NCI-H187 treated with DMSO at 0.1 percent for 48 hours (cell line): ENCODE measurements around the gene SLC26A1.
"Not testable (repeated sequence)": the region's sequence is repeated elsewhere in the genome, so short reads cannot be mapped to it uniquely, and the experiment has no call there.

Experiments
- DNase-seq: peaks from one replicate; lab custom pipeline; 2025; lab: John Stamatoyannopoulos, UW

SLC26A1 gene

DNA sequence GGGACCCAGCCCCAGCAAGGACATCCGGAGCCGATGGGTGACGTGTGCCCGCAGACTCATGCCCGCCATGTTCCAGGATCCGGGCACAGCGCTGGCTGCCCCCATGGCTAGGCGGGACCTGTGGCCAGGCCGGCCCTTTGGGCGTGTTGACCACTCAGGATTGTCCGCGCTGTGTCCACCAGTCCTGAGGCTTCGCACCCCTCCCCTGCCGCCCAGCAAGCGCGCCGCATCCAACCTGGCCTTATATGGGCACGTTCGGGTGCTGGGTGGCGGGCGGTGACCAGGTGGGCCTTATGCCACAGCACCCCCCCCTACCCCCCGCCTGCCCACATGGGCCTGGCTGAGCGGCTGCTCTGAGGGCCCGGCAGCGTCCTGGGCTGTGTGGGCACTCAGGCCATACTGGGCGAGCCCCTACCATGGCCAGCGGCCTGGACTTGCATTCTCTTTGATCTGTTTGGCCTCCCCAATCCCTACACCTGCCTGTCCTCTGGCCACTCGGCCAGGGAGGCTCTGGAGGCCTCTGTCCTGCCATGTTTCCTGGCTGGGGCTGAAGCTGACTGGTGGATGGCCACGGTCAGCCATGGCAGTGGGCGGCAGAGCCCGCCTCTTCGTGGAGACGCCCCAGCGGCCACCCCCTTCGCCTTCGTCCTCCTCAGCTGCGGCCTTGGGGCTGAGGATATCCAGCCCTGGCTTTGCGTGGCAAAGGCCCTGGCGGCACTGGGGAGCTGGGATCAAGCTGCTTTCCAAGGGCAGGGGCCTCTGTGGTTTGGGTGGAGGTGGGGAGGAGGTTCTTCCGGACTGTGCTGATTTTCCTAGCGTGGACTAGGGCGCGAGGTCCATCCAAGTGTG, 20.2 kb upstream of the SLC26A1 start:
- no peak for DNase-seq

DNA sequence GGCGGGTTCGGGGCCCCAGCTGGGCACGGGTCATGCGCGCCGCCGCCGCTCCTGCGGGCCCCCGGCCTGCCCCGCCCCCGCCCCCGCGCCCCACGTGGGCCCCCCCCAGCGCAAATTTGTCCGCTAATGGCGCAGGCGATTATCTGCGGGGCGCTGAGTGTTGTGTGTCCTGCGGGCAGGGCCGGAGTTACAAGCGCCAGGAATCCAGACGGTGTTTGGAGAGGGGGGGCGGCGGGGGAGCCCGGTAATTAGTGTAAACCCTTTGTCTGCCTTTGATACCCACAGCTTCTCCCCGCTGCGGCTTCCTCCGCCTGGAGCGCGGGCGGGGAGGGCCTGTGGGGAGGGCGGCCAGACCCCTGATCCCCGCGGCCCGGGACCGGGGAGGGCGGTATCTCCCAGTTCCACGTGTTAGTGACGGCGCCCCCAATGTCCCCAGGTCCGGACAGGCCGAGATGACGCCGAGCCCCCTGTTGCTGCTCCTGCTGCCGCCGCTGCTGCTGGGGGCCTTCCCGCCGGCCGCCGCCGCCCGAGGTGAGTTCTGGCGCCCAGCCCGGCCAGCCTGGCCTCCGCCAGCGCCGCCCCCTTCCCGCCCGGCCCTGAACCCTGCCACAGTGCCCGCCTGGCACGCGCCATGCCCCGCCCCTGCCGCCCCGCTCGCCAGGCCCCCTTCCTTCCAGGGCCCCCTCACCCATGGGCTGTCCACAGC, 19.0 kb upstream of the SLC26A1 start:
- DNase-seq = no peak

DNA sequence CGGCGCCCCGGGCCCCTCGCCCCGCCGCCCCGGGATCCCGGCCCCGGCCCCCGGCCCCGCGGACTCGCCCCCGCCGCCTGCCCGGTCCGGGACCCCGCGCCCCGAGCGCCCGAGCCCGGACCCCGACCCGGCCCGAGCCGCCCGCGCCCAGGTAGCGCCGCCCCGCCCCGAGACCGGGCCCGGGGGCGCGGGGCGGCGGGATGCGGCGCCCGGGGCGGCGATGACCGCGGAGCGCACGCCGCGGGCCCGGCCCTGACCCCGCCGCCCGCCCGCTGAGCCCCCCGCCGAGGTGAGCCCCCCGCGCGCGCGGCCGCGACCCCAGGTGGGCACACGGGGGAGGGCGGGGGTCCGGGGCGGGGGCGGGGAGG, 18.4 kb upstream of the SLC26A1 start:
- DNase-seq = no peak

DNA sequence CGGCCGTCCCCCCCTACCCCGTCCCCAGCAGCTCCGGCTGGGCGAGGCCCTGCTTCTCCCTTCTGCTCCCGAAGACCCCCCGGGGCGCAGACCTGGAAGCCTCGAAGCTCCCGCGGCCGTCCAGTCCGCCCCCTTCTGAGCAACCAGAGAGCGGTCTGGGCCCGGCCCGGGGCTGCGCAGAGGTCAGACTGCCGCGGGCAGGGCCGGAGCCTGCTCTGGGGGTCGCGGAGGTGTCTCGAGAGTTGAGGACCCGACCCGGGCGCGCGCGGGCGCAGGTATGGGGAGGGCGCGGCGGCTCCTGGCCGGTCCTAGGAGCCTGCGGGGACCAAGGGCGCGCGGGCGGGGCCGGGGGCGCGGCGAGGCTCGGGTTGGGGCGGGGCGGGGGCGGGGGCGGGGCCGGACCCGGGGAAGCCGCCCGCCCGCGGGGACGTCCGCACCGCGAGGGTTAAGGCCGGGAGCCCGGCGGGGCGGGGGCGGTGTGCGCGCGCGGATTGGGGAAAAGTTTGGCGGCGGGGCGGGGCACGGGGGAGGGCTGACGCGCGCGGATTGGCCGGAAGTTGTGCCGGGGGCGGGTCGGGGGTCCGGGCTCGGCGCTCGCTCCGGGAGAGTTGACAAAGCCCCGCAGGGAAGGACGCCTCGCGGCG, 17.9 kb upstream of the SLC26A1 start, which contains the start of gene FGFRL1:
TSS of gene FGFRL1 (plus strand) at position 605 of the 644 bp plus-strand sequence. CDS start 860 bp downstream, outside the sequence.
- DNase-seq = no peak

GRCh38 chr4:1010395-1011021, 17.3 kb upstream of the SLC26A1 start:
- no peak for DNase-seq

DNA sequence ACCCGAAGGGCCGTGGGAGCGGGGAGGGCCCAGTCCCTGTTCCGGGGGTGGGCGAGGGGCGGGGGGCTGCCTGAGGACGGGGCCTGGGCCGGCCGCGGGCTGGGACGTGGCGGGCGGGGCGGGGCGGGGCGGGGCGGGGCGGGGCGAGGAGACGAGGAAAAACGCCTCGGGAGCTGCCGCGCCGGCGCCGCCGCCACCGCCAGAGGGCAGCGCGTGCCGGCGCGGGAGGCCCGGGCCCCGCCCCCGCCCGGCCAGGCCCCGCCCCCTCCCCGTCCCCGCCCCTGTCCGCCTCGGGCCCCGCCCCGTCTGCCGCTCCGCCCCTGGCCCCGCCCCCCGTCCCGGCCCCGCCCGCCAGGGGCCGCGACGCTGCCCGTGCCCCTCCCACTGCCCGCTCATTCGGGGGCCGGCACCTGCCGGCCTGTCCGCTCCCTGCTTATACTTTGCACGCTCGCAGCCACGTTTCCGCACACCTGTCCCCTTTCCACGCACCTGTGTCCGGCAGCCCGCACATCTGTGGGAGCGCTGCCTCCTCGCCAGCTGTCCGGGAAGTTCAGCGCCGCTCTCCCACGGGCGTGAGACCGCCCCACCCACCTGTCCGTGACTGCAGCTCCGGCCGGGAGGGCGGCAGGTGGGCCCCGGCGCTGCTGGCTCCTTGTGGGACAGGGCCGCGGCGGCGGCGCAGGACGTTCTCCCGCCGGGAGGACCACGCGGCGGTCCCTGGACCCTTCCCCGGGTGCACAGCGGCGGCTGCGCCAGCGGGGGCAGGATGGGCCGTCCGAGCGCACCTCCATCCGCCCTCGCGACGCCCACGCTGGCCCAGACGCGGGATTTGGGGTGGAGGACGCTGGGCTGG, 16.6 kb upstream of the SLC26A1 start:
- DNase-seq = no peak

GRCh38 chr4:1008840-1009541, 15.8 kb upstream of the SLC26A1 start:
- DNase-seq = no peak

- no peak for DNase-seq
Measured at GRCh38 chr4:1006856-1007255, 13.7 kb upstream of the SLC26A1 start.

DNA sequence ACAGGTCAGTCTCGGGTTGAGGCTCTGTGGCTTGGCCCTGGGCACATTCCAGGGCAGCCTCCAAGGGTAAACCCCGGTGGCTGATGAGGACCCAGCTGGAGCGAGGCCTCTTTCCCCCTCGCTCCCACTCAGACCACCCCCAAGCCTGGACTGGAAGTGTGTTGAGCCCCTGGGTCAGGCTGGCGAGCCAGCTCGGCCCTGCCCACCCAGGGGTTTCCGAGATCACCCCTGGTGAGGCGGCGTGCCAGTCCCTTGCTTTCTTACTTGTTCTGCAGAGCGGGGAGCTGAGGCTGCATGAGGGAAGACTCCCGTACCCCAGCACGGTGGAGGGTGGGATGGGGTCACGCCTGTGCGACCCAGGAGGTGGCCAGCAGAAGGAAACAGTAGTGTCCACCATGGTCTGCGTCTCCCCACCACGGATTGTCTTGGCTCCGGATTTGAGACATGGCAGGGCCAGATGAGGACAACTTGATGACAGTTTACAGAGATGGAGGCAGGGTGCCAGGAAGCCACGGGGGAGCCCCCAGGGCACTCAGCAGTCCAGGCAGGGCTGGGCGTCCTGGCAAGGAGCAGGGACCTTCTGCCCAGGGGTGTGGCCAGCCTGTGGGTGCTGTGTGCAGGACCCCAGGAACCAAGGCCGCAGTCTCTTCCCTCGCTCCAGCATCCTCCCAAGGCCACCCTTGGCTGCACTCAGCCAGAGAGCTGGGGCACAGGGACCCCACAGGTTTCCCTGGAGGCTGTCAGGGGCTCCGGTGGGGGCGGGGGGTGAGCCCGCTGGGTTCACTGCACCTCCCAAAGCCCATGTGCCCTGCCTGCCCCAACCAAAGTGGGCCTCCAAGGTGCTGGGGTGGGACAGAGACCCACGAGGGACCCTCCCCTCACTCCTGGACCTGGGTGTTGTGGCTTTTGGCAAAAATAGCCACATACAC, 11.6 kb upstream of the SLC26A1 start:
- no peak for DNase-seq

- no peak for DNase-seq
Measured at GRCh38 chr4:1004071-1004418, 10.8 kb upstream of the SLC26A1 start.

- no peak for DNase-seq
Measured at GRCh38 chr4:1003271-1004070, 10.3 kb upstream of the SLC26A1 start.

DNA sequence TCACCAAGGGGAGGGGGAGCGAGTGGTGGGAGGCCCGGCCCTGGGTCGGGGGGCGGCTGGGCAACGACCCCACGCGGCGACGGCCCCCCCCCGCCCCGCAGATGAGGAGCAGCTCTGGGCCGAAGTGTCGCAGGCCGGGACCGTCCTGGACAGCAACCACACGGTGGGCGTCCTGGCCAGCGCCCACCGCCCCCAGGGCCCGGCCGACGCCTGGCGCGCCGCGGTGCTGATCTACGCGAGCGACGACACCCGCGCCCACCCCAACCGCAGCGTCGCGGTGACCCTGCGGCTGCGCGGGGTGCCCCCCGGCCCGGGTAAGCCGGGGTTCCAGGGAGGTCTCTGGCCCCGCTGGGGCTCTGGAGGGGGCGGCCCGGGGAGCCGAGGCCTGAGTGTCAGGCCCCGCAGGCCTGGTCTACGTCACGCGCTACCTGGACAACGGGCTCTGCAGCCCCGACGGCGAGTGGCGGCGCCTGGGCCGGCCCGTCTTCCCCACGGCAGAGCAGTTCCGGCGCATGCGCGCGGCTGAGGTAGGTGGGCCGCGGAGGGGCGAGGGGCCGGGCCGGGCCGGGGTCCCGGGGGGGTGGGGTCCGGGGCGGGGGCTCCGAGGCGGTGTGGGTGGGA, 9.5 kb upstream of the SLC26A1 start:
- DNase-seq = no peak

DNA sequence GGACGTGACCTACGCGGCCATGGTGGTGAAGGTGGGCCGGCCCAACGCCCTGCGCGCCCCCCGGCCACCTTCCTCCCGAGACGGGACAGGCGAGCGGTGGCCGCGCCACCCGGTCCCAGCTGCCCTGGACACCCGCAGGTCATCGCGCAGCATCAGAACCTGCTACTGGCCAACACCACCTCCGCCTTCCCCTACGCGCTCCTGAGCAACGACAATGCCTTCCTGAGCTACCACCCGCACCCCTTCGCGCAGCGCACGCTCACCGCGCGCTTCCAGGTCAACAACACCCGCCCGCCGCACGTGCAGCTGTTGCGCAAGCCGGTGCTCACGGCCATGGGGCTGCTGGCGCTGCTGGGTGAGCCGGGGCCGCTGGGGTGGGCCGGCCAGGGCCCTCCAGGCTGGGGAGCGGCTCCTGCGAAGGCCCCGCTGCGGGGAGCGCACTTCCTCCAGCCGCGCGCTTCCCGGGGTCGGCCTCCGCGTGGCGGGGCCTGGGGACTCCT, 9.0 kb upstream of the SLC26A1 start:
- DNase-seq = no peak

- DNase-seq = no peak
Measured at GRCh38 chr4:1001561-1002130, 8.4 kb upstream of the SLC26A1 start.

DNA sequence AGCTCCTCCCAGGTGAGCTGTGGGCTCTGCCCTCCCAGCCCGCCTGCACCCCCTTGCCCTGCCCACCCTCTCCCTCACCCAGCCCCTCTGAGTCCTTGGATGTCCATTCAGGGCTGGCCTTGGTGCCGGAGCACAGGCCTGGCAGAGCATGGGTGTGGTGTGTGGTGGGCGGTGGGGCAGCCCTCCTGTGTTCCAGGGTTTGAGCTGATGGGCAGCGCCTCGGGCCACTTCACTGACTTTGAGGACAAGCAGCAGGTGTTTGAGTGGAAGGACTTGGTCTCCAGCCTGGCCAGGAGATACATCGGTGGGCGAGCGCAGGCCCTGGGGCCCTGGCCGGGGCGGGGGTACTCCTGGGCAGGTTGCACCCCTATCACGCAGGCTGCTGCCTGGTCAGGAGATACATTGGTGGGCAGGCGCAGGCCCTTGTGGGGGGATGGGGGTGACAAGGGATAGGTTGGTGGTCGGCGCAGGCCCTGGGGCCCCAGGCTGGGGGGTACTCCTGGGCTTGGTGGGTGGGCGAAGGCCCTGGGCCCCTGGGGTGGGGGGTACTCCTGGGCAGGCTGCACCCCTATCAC, 7.6 kb upstream of the SLC26A1 start:
- DNase-seq = no peak

DNA sequence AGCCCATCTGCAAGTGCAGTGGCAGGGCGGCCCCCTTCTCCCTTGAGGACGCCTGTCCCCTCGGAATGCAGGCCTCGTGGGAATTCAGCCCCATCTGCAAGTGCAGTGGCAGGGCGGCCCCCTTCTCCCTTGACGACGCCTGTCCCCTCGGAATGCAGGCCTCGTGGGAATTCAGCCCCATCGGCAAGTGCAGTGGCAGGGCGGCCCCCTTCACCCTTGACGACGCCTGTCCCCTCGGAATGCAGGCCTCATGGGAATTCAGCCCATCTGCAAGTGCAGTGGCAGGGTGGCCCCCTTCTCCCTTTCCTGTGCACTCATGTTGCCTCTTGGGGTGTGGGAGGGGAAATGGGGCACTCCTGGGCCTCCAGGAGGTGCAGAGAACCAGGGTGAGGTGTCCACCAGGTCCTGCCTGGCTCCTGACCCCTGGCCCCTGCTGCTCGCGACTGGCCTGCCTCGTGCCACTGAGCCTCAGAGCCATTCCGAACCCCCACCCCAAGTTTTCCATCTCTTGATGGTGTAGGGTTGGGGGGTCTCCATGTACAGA, 6.8 kb upstream of the SLC26A1 start:
- no peak for DNase-seq

DNA sequence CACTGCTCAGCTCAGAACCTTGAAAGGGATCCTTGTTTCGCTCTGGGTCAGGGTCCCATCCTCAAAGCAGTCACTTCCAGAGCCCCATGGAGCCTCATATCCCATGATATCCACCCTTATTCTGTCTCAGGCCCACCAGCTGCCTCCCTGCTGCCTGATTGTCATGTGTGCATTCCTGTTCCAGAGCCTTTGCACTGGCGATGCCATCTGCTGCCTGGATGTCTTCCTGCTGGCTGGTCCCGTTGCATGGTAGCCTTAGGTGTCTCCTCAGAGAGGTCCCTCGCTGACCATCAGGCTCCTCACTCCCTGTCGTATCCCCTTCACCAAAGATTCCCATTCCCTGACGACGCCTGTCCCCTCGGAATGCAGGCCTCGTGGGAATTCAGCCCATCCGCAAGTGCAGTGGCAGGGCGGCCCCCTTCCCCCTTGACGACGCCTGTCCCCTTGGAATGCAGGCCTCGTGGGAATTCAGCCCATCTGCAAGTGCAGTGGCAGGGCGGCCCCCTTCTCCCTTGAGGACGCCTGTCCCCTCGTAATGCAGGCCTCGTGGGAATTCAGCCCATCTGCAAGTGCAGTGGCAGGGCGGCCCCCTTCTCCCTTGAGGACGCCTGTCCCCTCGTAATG, 6.1 kb upstream of the SLC26A1 start:
- DNase-seq = not testable (repeated sequence)
